Gastrocnemius medialis (tissue), 4 donors: Measurements from ENCODE around the gene DNAJA3. TPM values are rescaled to one million over a fixed set of nuclear protein-coding genes. Genes with fewer than 3 reads are reported as not detected.

ENCODE experiments used
- ATAC-seq, 2 donors: fragments of 150-250 bp; one replicate each; pipeline ENCODE4 v1.9.1; 2016
- DNase-seq, 2 donors: peaks; one replicate each; pipeline ENCODE4 v3.0.0-alpha.2; 2019
- H3K27ac ChIP-seq, 4 donors: fragments of 200-600 bp; sonication (generic); 1 replicate in 1 of 4; 2 replicates in 3 of 4; pipeline ENCODE4 v1.5.1; 2016 to 2018; ENCODE audit warnings: mild to moderate bottlenecking in 2 of 4, moderate library complexity in 1 of 4
- H3K27me3 ChIP-seq, 3 donors: fragments of 200-600 bp; sonication (generic) in 2 of 3; 1 replicate in 1 of 3; 2 replicates in 2 of 3; pipeline versions ENCODE4 v1.5.1 to v1.6.0; 2016 to 2019; ENCODE audit warnings: mild to moderate bottlenecking in 1 of 3, moderate library complexity in 1 of 3
- H3K36me3 ChIP-seq, 2 donors: fragments of 200-600 bp; sonication (generic) in 1 of 2; one replicate each; pipeline ENCODE4 v1.5.1; 2017 to 2018
- H3K4me1 ChIP-seq, 2 donors: fragments of 200-600 bp; sonication (generic) in 1 of 2; one replicate each; pipeline ENCODE4 v1.5.1; 2016 to 2017; ENCODE audit warnings: mild to moderate bottlenecking in 2 of 2
- H3K4me3 ChIP-seq, 4 donors: fragments of 200-600 bp; sonication (generic) in 3 of 4; 1 replicate in 1 of 4; 2 replicates in 3 of 4; pipeline ENCODE4 v1.5.1; 2016 to 2019; ENCODE audit warnings: mild to moderate bottlenecking in 2 of 4
- H3K9me3 ChIP-seq, 3 donors: fragments of 200-600 bp; sonication (generic) in 2 of 3; 1 replicate in 1 of 3; 2 replicates in 2 of 3; pipeline ENCODE4 v1.5.1; 2016 to 2019
- CTCF ChIP-seq, 5 experiments: fragments of 450-650 bp in 3 of 5; fragments of 200-600 bp in 2 of 5; sonication (generic) in 2 of 5; IDR thresholded peaks in 4 of 5; conservative IDR thresholded peaks in 1 of 5; 1 replicate in 4 of 5; 2 replicates in 1 of 5; pipeline ENCODE4 v1.5.1; 2016 to 2019; ENCODE audit warnings: antibody characterized with exemption in 5 of 5, mild to moderate bottlenecking in 3 of 5, moderate library complexity in 3 of 5
- POLR2A ChIP-seq, 2 donors: fragments of 450-650 bp; IDR thresholded peaks; one replicate each; pipeline ENCODE4 v1.6.1; 2017; ENCODE audit warnings: antibody characterized with exemption in 2 of 2, mild to moderate bottlenecking in 2 of 2, moderate library complexity in 2 of 2
- in situ Hi-C, 4 donors: fragments of 200-750 bp; cut with MboI; loops; one replicate each; pipeline versions ENCODE4 v1.15.0 to v1.8.0; 2017; ENCODE audit warnings: low sequenced_read_pairs in 4 of 4
- intact Hi-C: fragments of 100-400 bp; cut with DNase I; formaldehyde crosslinking; loops from one replicate; pipeline ENCODE4 v1.15.1; 2023; ENCODE audit warnings: low total_unique reads
- total RNA-seq, 4 donors: library from RNA; depleted of rRNA; stranded (reverse); fragments of >200 nt; gene quantifications; one replicate each; pipeline versions ENCODE4 v1.1.0 to v1.2.3, GENCODE V29; 2016

Gene DNAJA3
- total RNA-seq, 4 donors from 2014 or later = 94.8 to 114 (median 103) TPM

GRCh38 chr16:4491898-4492297 lies 66.2 kb downstream of the DNAJA3 start:
- intact Hi-C loops = no loop called here
- Histone ChIP-seq H3K4me1 (peaks cover 10 to 22% of the 10 kb centered on the region in 2 donors), H3K27me3 (no peaks in the 10 kb centered on the region), H3K27ac (no peak overlapping the region), H3K4me3 (no peak overlapping the region), H3K36me3 (no peaks in the 10 kb centered on the region), H3K9me3 (no peaks in the 10 kb centered on the region)
- in situ Hi-C loops = loop anchor here in 2 of 4 donors (25.0 kb wide), 2 partner anchors 95 to 470 kb away; partner anchors contain the start of gene SEC14L5 (in 1 of the 2)
- ATAC-seq (no peak), DNase-seq (no peak)
- TF ChIP-seq POLR2A (IDR thresholded peaks at IDR 0.05) = no peak
- TF ChIP-seq CTCF (IDR thresholded peaks at IDR 0.05 in 4 of 5, conservative IDR thresholded peaks at IDR 0.05 in 1 of 5) = no peak

- TF ChIP-seq CTCF (IDR thresholded peaks at IDR 0.05 in 4 of 5, conservative IDR thresholded peaks at IDR 0.05 in 1 of 5) (no peak), POLR2A (IDR thresholded peaks at IDR 0.05) (no peak)
- no peaks in the 10 kb centered on the region for H3K36me3 ChIP-seq
- DNase-seq (no peak), ATAC-seq (peak in 1 of 2 donors; percentile 25)
- in situ Hi-C loops (loop anchor here in 2 of 4 donors (25.0 kb wide), 2 partner anchors 92 to 467 kb away; partner anchors contain the start of gene SEC14L5 (in 1 of the 2)), intact Hi-C loops (no loop called here)
- H3K4me3 ChIP-seq = no peak overlapping the region
- H3K9me3 ChIP-seq = no peaks in the 10 kb centered on the region
- H3K27me3 ChIP-seq = no peaks in the 10 kb centered on the region
- H3K27ac ChIP-seq = peak overlapping the region in 2 of 4 donors; percentile 54 to 62
- peaks cover 13 to 28% of the 10 kb centered on the region in 2 donors for H3K4me1 ChIP-seq
Observed at GRCh38 chr16:4494746-4495490, 69.2 kb downstream of the DNAJA3 start.

GRCh38 chr16:4495766-4496165 lies 70.1 kb downstream of the DNAJA3 start:
- in situ Hi-C loops = loop anchor here in 2 of 4 donors (25.0 kb wide), 2 partner anchors 92 to 467 kb away; partner anchors contain the start of gene SEC14L5 (in 1 of the 2)
- DNase-seq (no peak), ATAC-seq (peak; percentile 35 to 60)
- Histone ChIP-seq H3K9me3 (no peaks in the 10 kb centered on the region), H3K36me3 (no peaks in the 10 kb centered on the region), H3K27me3 (no peaks in the 10 kb centered on the region), H3K4me1 (peaks cover 21 to 36% of the 10 kb centered on the region in 2 donors), H3K4me3 (no peak overlapping the region), H3K27ac (peak overlapping the region in 2 of 4 donors; percentile 54 to 62)
- intact Hi-C loops = no loop called here
- no peak for TF ChIP-seq CTCF (IDR thresholded peaks at IDR 0.05 in 4 of 5, conservative IDR thresholded peaks at IDR 0.05 in 1 of 5)
- no peak for TF ChIP-seq POLR2A (IDR thresholded peaks at IDR 0.05)

GRCh38 chr16:4496305-4496704 lies 70.6 kb downstream of the DNAJA3 start:
- peak overlapping the region in 2 of 4 donors; percentile 54 to 61 for H3K27ac ChIP-seq
- TF ChIP-seq CTCF (IDR thresholded peaks at IDR 0.05 in 4 of 5, conservative IDR thresholded peaks at IDR 0.05 in 1 of 5) (no peak), POLR2A (IDR thresholded peaks at IDR 0.05) (no peak)
- intact Hi-C loops = no loop called here

More at GRCh38 chr16:4496305-4496704, 70.6 kb downstream of the DNAJA3 start:
- in situ Hi-C loops = loop anchor here in 2 of 4 donors (25.0 kb wide), 2 partner anchors 91 to 466 kb away; partner anchors contain the start of gene SEC14L5 (in 1 of the 2)
- H3K36me3 ChIP-seq = no peaks in the 10 kb centered on the region
- no peaks in the 10 kb centered on the region for H3K27me3 ChIP-seq
- no peaks in the 10 kb centered on the region for H3K9me3 ChIP-seq
- H3K4me1 ChIP-seq = peaks cover 27 to 42% of the 10 kb centered on the region in 2 donors
- DNase-seq (no peak), ATAC-seq (no peak)
- H3K4me3 ChIP-seq = no peak overlapping the region
